ENCODE data around the gene RNF213.

GRCh38 chr17:80268427-80268826 is 7.8 kb downstream of the RNF213 start:
- TF ChIP-seq CTCF (IDR thresholded peaks at IDR 0.05 in 2 of 3, conservative IDR thresholded peaks at IDR 0.05 in 1 of 3; ENCODE audit: borderline replicate concordance in 1 of 3, insufficient read depth in 1 of 3, low read depth in 2 of 3, low read length in 2 of 3) (no peak), POLR2A (IDR thresholded peaks at IDR 0.05; ENCODE audit: borderline replicate concordance, extremely low read depth, insufficient read depth, insufficient read length) (no peak), TCF7L2 (IDR thresholded peaks at IDR 0.05; ENCODE audit: borderline replicate concordance, extremely low read depth, insufficient read depth, insufficient read length) (no peak), ZNF274 (IDR thresholded peaks at IDR 0.05; ENCODE audit: low read depth, low read length) (no peak), EZH2 (IDR thresholded peaks at IDR 0.05) (no peak), SRF (IDR thresholded peaks at IDR 0.05; ENCODE audit: low read depth) (no peak), MAX (IDR thresholded peaks at IDR 0.05) (no peak), YY1 (IDR thresholded peaks at IDR 0.05; ENCODE audit: extremely low read depth, insufficient replicate concordance, low read depth, low read length) (no peak), EZH2phosphoT487 (IDR thresholded peaks at IDR 0.05; ENCODE audit: borderline replicate concordance) (no peak), JUND (IDR thresholded peaks at IDR 0.05) (no peak)
